Left hindlimb (tissue), 1 donor: Measurements from ENCODE around the gene RCAN3.
"Not testable (repeated sequence)": the region's sequence is repeated elsewhere in the genome, so short reads cannot be mapped to it uniquely, and the experiment has no call there.

ENCODE experiments used
- DNase-seq: peaks from one replicate; pipeline ENCODE4 v3.0.0-alpha.2; 2018

RCAN3 gene

GRCh38 chr1:24502709-24503058 is at the start of gene RCAN3:
Gene RCAN3 (plus strand): TSS chr1:24502836. CDS start chr1:24514373, 11,537 bp downstream.
- DNase-seq: peak; percentile 85

GRCh38 chr1:24452922-24453485 is 49.6 kb upstream of the RCAN3 start:
- DNase-seq: no peak

- DNase-seq: no peak
Measured at GRCh38 chr1:24454673-24455072, 48.0 kb upstream of the RCAN3 start.

- DNase-seq: no peak
Measured at GRCh38 chr1:24455272-24455671, 47.4 kb upstream of the RCAN3 start.

- DNase-seq: no peak
Measured at GRCh38 chr1:24457866-24458265, 44.8 kb upstream of the RCAN3 start.

GRCh38 chr1:24459551-24460266 is 42.9 kb upstream of the RCAN3 start:
- DNase-seq: no peak

- DNase-seq: not testable (repeated sequence)
Measured at GRCh38 chr1:24462128-24462527, 40.5 kb upstream of the RCAN3 start.

- no peak for DNase-seq
Measured at GRCh38 chr1:24463776-24464735, 38.6 kb upstream of the RCAN3 start.

GRCh38 chr1:24465099-24465498 is 37.5 kb upstream of the RCAN3 start:
- no peak for DNase-seq

GRCh38 chr1:24465638-24466037 is 37.0 kb upstream of the RCAN3 start:
- DNase-seq: no peak

GRCh38 chr1:24468685-24469316 is 33.8 kb upstream of the RCAN3 start:
- DNase-seq: no peak

GRCh38 chr1:24470592-24470991 is 32.0 kb upstream of the RCAN3 start:
- no peak for DNase-seq

GRCh38 chr1:24472527-24473251 is 29.9 kb upstream of the RCAN3 start:
- DNase-seq: no peak

- no peak for DNase-seq
Measured at GRCh38 chr1:24474193-24474592, 28.4 kb upstream of the RCAN3 start.

- DNase-seq: no peak
Measured at GRCh38 chr1:24475700-24476099, 26.9 kb upstream of the RCAN3 start.

GRCh38 chr1:24476571-24476970 is 26.1 kb upstream of the RCAN3 start:
- no peak for DNase-seq

- no peak for DNase-seq
Measured at GRCh38 chr1:24477309-24477708, 25.3 kb upstream of the RCAN3 start.

- DNase-seq: no peak
Measured at GRCh38 chr1:24481101-24481500, 21.5 kb upstream of the RCAN3 start.

GRCh38 chr1:24481843-24482610 is 20.6 kb upstream of the RCAN3 start:
- DNase-seq: no peak

- DNase-seq: no peak
Measured at GRCh38 chr1:24483441-24483840, 19.2 kb upstream of the RCAN3 start.

GRCh38 chr1:24484199-24484598 is 18.4 kb upstream of the RCAN3 start:
- no peak for DNase-seq
